Bronchial epithelial cell (primary cell): ENCODE measurements around the gene SLC9A4. TPM values are rescaled to one million over a fixed set of nuclear protein-coding genes. Genes with fewer than 3 reads are reported as not detected.

Source experiments
- DNase-seq: peaks from one replicate; pipeline ENCODE4 v3.0.0-alpha.2; 2010; ENCODE audit warnings: low read depth
- FAIRE-seq: peaks from 2 replicates; lab custom pipeline; 2011; peaks lifted over from hg19 to GRCh38; lab: Jason Lieb, UNC
- H3K27me3 ChIP-seq: 2 replicates; pipeline ENCODE4 v1.5.1; 2011; ENCODE audit warnings: low read length; ENCODE audit not compliant: control insufficient read depth, insufficient read depth
- H3K36me3 ChIP-seq: 2 replicates; pipeline ENCODE4 v1.5.1; 2011; ENCODE audit warnings: low read length; ENCODE audit not compliant: control insufficient read depth, insufficient read depth
- H3K4me3 ChIP-seq: 2 replicates; pipeline ENCODE4 v1.5.1; 2011; ENCODE audit warnings: mild to moderate bottlenecking, low read depth, low read length, control low read depth
- CTCF ChIP-seq: IDR thresholded peaks from 2 replicates; pipeline ENCODE4 v1.5.1; 2011; ENCODE audit warnings: mild to moderate bottlenecking, moderate library complexity, low read length, control low read depth, inconsistent platforms; ENCODE audit not compliant: insufficient read depth, severe bottlenecking
- total RNA-seq: library from RNA; depleted of rRNA; stranded (reverse); fragments of >200 nt; gene quantifications from 2 replicates; pipeline ENCODE4 v1.2.1, GENCODE V29; 2014

Gene SLC9A4, protein sequence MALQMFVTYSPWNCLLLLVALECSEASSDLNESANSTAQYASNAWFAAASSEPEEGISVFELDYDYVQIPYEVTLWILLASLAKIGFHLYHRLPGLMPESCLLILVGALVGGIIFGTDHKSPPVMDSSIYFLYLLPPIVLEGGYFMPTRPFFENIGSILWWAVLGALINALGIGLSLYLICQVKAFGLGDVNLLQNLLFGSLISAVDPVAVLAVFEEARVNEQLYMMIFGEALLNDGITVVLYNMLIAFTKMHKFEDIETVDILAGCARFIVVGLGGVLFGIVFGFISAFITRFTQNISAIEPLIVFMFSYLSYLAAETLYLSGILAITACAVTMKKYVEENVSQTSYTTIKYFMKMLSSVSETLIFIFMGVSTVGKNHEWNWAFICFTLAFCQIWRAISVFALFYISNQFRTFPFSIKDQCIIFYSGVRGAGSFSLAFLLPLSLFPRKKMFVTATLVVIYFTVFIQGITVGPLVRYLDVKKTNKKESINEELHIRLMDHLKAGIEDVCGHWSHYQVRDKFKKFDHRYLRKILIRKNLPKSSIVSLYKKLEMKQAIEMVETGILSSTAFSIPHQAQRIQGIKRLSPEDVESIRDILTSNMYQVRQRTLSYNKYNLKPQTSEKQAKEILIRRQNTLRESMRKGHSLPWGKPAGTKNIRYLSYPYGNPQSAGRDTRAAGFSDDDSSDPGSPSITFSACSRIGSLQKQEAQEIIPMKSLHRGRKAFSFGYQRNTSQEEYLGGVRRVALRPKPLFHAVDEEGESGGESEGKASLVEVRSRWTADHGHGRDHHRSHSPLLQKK
- total RNA-seq: under 0.01 and 0.13 TPM in 2 replicates

DNA sequence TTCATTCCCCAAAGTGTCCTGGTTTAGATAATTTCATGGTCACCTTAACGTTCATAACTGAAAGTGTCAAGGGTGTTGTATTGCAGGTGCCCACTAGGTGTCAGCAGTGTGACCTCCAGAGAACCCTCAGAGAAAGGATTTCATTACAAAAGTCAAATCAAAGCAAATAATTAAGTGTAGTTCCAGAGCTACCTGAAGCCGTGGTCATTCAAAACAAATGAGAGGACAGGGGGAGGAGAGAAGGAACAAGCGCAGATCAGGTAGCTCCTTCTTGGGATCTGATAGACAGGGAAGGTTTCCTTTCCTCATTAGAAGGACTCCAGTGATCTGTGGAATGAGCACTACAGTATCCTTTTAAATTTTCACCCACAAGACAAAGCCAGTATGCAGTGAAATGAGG is at the start of gene SLC9A4:
SLC9A4 (plus strand) TSS at position 207 of the 400 bp plus-strand sequence. CDS start 534 bp downstream, outside the sequence.
- peak; percentile 88 for FAIRE-seq
- no peak within 1 kb of the TSS for H3K4me3 ChIP-seq
- H3K27me3 ChIP-seq: no peaks in the 10 kb centered on the region
- TF ChIP-seq CTCF: peak; percentile 71
- H3K36me3 ChIP-seq: no peaks in the 10 kb centered on the region
- peak; percentile 55 for DNase-seq

GRCh38 chr2:102423368-102423767 is 49.7 kb upstream of the SLC9A4 start:
- H3K27me3 ChIP-seq: no peaks in the 10 kb centered on the region
- no peak for FAIRE-seq

GRCh38 chr2:102424754-102425153 is 48.3 kb upstream of the SLC9A4 start:
- no peak for FAIRE-seq
- DNase-seq: no peak
- Histone ChIP-seq H3K27me3 (no peaks in the 10 kb centered on the region), H3K4me3 (no peak overlapping the region), H3K36me3 (no peaks in the 10 kb centered on the region)
- TF ChIP-seq CTCF: no peak

More at GRCh38 chr2:102423368-102423767, 49.7 kb upstream of the SLC9A4 start:
- no peak for TF ChIP-seq CTCF
- no peak for DNase-seq
- H3K4me3 ChIP-seq: no peak overlapping the region
- H3K36me3 ChIP-seq: no peaks in the 10 kb centered on the region

- Histone ChIP-seq H3K27me3 (no peaks in the 10 kb centered on the region), H3K4me3 (no peak overlapping the region), H3K36me3 (no peaks in the 10 kb centered on the region)
- no peak for DNase-seq
- no peak for FAIRE-seq
- TF ChIP-seq CTCF: no peak
Observed at GRCh38 chr2:102425441-102426132, 47.4 kb upstream of the SLC9A4 start.

DNA sequence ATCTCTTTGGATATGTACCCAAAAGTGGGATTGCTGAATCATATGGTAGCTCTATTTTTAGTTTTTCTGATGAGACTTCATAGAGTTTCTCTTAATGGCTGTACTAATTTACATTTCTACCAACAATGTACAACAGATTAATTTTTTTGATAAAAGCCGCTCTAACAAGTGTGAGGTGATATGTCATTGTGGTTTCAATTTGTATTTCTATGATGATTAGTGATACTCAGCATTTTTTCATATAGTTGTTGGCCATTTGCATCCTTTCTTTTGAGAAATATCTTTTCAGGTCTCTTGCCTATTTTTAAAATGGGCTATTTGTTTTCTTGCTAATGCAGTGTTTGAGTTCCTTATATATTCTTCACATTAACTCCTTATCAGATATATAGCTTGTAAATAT is 45.8 kb upstream of the SLC9A4 start:
- TF ChIP-seq CTCF: no peak
- Histone ChIP-seq H3K4me3 (no peak overlapping the region), H3K27me3 (peaks cover 2% of the 10 kb centered on the region), H3K36me3 (no peaks in the 10 kb centered on the region)
- no peak for DNase-seq
- FAIRE-seq: no peak
